Central memory CD8-positive, alpha-beta T cell (primary cell): ENCODE results near the gene DLL1.

Experiments
- ATAC-seq: fragments of 150-1000 bp; cut with Tn5 transposase; replicated peaks from 2 replicates; pipeline ENCODE4 v1.10.0; 2022; ENCODE audit warnings: mild to moderate bottlenecking, moderate FRiP score, moderate number of reproducible peaks; ENCODE audit not compliant: poor library complexity, severe bottlenecking; ENCODE audit errors: extremely low read depth
- DNase-seq, 2 donors: peaks; one replicate each; pipeline ENCODE4 v3.0.0; 2021; ENCODE audit warnings: low spot score in 2 of 2
- H3K27ac Mint-ChIP-seq: one replicate; pipeline ENCODE4 v1.8.0; 2022; ENCODE audit warnings: low read depth, mild to moderate bottlenecking, moderate library complexity, mixed read lengths
- H3K27me3 Mint-ChIP-seq: one replicate; pipeline ENCODE4 v1.8.0; 2022; ENCODE audit warnings: mixed read lengths
- H3K36me3 Mint-ChIP-seq: one replicate; pipeline ENCODE4 v1.8.0; 2022; ENCODE audit warnings: mild to moderate bottlenecking, moderate library complexity, mixed read lengths; ENCODE audit not compliant: insufficient read depth
- H3K4me1 Mint-ChIP-seq: one replicate; pipeline ENCODE4 v1.8.0; 2022; ENCODE audit warnings: mixed read lengths
- H3K4me3 Mint-ChIP-seq: one replicate; pipeline ENCODE4 v1.8.0; 2022; ENCODE audit warnings: mild to moderate bottlenecking, moderate library complexity, mixed read lengths
- H3K9me3 Mint-ChIP-seq: one replicate; pipeline ENCODE4 v1.8.0; 2022; ENCODE audit warnings: mixed read lengths

Gene DLL1

DNA sequence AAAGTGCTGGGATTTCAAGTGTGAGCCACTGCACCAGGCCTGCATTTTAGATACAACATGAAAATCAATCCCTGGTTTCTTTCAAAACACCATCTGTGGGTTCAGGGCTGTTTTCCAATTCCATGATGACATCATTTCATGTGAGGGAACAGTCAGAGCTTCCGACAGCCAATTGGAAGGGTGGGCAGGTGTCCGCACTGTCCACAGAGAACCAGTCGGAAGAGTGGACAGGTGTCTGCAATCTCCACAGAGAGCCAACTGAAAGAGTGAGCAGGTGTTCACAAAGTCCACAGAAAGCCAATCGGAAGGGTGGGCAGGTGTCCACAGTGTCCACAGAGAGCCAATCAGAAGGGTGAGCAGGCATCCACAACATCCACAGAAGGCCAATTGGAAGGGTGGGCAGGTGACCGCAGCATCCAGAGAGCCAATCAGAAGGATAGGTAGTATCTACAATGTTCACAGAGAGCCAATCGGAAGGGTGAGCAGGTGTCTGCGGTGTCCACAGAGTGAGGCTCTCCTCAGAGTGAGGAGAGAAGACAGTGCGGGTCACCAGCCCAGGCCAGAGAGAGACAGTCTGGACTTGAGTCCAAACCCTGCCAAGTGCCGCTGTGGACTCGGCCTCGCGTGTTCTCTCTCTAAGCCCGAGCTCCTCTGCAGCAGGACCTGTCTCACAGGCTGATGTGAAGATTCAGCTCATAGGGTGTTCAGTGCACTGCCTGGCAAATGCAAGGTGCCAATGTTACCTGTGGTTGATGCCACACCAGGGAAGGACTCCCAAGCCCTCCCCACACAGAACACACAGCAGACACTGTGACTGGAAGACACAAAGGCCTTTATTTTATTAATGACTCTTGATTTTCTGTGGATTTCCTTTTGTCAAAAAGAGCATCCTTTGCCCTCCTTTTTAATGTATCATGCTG is 57.3 kb downstream of the DLL1 start:
- Mint-ChIP-seq H3K27me3 (peaks cover 16% of the 10 kb centered on the region), H3K4me1 (no peaks in the 10 kb centered on the region), H3K27ac (no peak overlapping the region), H3K9me3 (no peaks in the 10 kb centered on the region), H3K36me3 (peaks cover 4% of the 10 kb centered on the region), H3K4me3 (no peak overlapping the region)
- no peak for ATAC-seq
- no peak for DNase-seq
